HCT116 (cell line): ENCODE measurements around the gene RAPGEF2. TPM values are rescaled to one million over a fixed set of nuclear protein-coding genes. Genes with fewer than 3 reads are reported as not detected.

Experiments
- ATAC-seq: fragments of 200-7000 bp; cut with Tn5 transposase; 2 replicates; pipeline ENCODE4 v1.9.1; 2020; ENCODE audit warnings: mild to moderate bottlenecking, moderate library complexity
- BruUV-seq: library from RNA; stranded (reverse); fragments of 400-500 nt; replicated peaks from 2 replicates; lab custom pipeline; 2021; lab: Mats Ljungman, UMichigan
- CTCF ChIA-PET: fragments of 300-600 bp; sonication (Branson Sonifier 250); formaldehyde crosslinking; loops from one replicate; lab custom pipeline; 2021; ENCODE audit warnings: antibody characterized with exemption; lab: Charles Lee
- POLR2A ChIA-PET: fragments of 300-600, 350-600 bp; sonication (Branson Sonifier 250); formaldehyde crosslinking; loops from one replicate; lab custom pipeline; 2021; ENCODE audit warnings: antibody characterized with exemption; lab: Charles Lee
- RAD21 ChIA-PET, 2 experiments: fragments of 300-600 bp; sonication (Branson Sonifier 250); formaldehyde crosslinking; loops; one replicate each; lab custom pipeline; 2023; ENCODE audit warnings: low total read pairs in 2 of 2; ENCODE audit not compliant: uncharacterized antibody in 2 of 2, unreplicated experiment in 2 of 2, low non-redundant PET in 1 of 2; lab: Charles Lee
- DNase-seq: peaks from one replicate; pipeline ENCODE4 v3.0.0-alpha.2; 2010; ENCODE audit warnings: low read depth, low spot score
- H2AFZ ChIP-seq: fragments of 200-600 bp; shearing (Covaris generic), sonication (generic); 2 replicates; pipeline ENCODE4 v1.6.1; 2017; ENCODE audit warnings: low read depth, mixed run types, mixed read lengths, antibody characterized with exemption, low read length; ENCODE audit not compliant: poor library complexity, severe bottlenecking
- H3K27ac ChIP-seq: 2 replicates; pipeline ENCODE4 v1.5.1; 2012; ENCODE audit warnings: low read depth, low read length
- H3K27me3 ChIP-seq: fragments of 200-600 bp; sonication (generic); 2 replicates; pipeline ENCODE4 v1.6.1; 2016; ENCODE audit warnings: mixed run types, low read length, mixed read lengths; ENCODE audit not compliant: insufficient read depth
- H3K36me3 ChIP-seq, 2 experiments: fragments of 200-500 bp in 1 of 2; fragments of 200-600 bp in 1 of 2; sonication (Bioruptor generic) in 1 of 2; sonication (generic) in 1 of 2; 2 replicates each; pipeline versions ENCODE4 v1.5.1 to v1.6.1; 2014 to 2016; ENCODE audit warnings: low read length in 2 of 2, inconsistent platforms in 1 of 2, mixed read lengths in 1 of 2, mixed run types in 1 of 2; ENCODE audit not compliant: insufficient read depth in 2 of 2, control insufficient read depth in 1 of 2
- H3K4me1 ChIP-seq, 2 experiments: fragments of 200-600 bp in 1 of 2; sonication (generic) in 1 of 2; 2 replicates each; pipeline versions ENCODE4 v1.5.1 to v1.6.1; 2012 to 2017; ENCODE audit warnings: low read length in 2 of 2, inconsistent platforms in 1 of 2, mild to moderate bottlenecking in 1 of 2, mixed read lengths in 1 of 2, mixed run types in 1 of 2, moderate library complexity in 1 of 2; ENCODE audit not compliant: insufficient read depth in 2 of 2, control insufficient read depth in 1 of 2
- H3K4me2 ChIP-seq: fragments of 200-600 bp; sonication (generic); 2 replicates; pipeline ENCODE4 v1.6.1; 2017; ENCODE audit warnings: mixed run types, low read length, mixed read lengths
- H3K4me3 ChIP-seq, 2 experiments: fragments of 200-600 bp in 1 of 2; sonication (generic) in 1 of 2; replicated peaks in 1 of 2; 2 replicates each; pipeline ENCODE4 v1.5.1; 2011 to 2016; ENCODE audit warnings: low read length in 2 of 2, control low read depth in 1 of 2, low read depth in 1 of 2, mild to moderate bottlenecking in 1 of 2, mixed read lengths in 1 of 2, mixed run types in 1 of 2
- H3K79me2 ChIP-seq: fragments of 200-600 bp; sonication (generic); 2 replicates; pipeline ENCODE4 v1.6.1; 2017; ENCODE audit warnings: mild to moderate bottlenecking, mixed run types, low read length, moderate library complexity, mixed read lengths; ENCODE audit not compliant: insufficient read depth
- H3K9ac ChIP-seq: fragments of 200-600 bp; sonication (generic); 2 replicates; pipeline ENCODE4 v1.6.1; 2016; ENCODE audit warnings: low read length, mixed read lengths
- H3K9me2 ChIP-seq: fragments of 200-600 bp; sonication (generic), shearing (Covaris generic); 2 replicates; pipeline ENCODE4 v1.6.1; 2017; ENCODE audit warnings: mixed run types, mild to moderate bottlenecking, moderate library complexity; ENCODE audit not compliant: insufficient read depth
- H3K9me3 ChIP-seq, 2 experiments: fragments of 200-500 bp in 1 of 2; fragments of 200-600 bp in 1 of 2; sonication (Bioruptor generic) in 1 of 2; sonication (generic) in 1 of 2; 2 replicates each; pipeline ENCODE4 v1.6.1; 2014 to 2017; ENCODE audit warnings: low read length in 2 of 2, mixed read lengths in 2 of 2, inconsistent platforms in 1 of 2, low read depth in 1 of 2, mild to moderate bottlenecking in 1 of 2, mixed run types in 1 of 2, moderate library complexity in 1 of 2; ENCODE audit not compliant: control insufficient read depth in 1 of 2, insufficient read depth in 1 of 2
- H4K20me1 ChIP-seq: fragments of 200-600 bp; sonication (generic), shearing (Covaris generic); 2 replicates; pipeline ENCODE4 v1.6.1; 2017; ENCODE audit warnings: mixed run types, mild to moderate bottlenecking, moderate library complexity; ENCODE audit not compliant: insufficient read depth
- CEBPB ChIP-seq: IDR thresholded peaks from 2 replicates; pipeline ENCODE4 v1.6.1; 2012; ENCODE audit warnings: low read depth
- CTCF ChIP-seq, 3 experiments: fragments of 200-600 bp in 1 of 3; sonication (generic) in 1 of 3; IDR thresholded peaks in 2 of 3; conservative IDR thresholded peaks in 1 of 3; 2 replicates each; pipeline ENCODE4 v1.5.1; 2012 to 2017; ENCODE audit warnings: low read depth in 2 of 3, low read length in 2 of 3, antibody characterized with exemption in 1 of 3, borderline replicate concordance in 1 of 3, control low read depth in 1 of 3, mild to moderate bottlenecking in 1 of 3, mixed read lengths in 1 of 3, mixed run types in 1 of 3, moderate library complexity in 1 of 3; ENCODE audit not compliant: insufficient read depth in 1 of 3
- EZH2phosphoT487 ChIP-seq: fragments of 200-600 bp; IDR thresholded peaks from 2 replicates; pipeline ENCODE4 v1.6.1; 2018; ENCODE audit warnings: antibody characterized with exemption, borderline replicate concordance
- MAX ChIP-seq: IDR thresholded peaks from 2 replicates; pipeline ENCODE4 v1.6.1; 2012
- RAD21 ChIP-seq: IDR thresholded peaks from 2 replicates; pipeline ENCODE4 v1.6.1; 2012; ENCODE audit warnings: low read depth, mild to moderate bottlenecking
- YY1 ChIP-seq: IDR thresholded peaks from 2 replicates; pipeline ENCODE4 v1.6.1; 2011; ENCODE audit warnings: low read length, low read depth, moderate library complexity, mild to moderate bottlenecking; ENCODE audit not compliant: insufficient replicate concordance; ENCODE audit errors: extremely low read depth
- ZNF274 ChIP-seq: fragments of 200-500 bp; sonication (Bioruptor generic); IDR thresholded peaks from 2 replicates; pipeline ENCODE4 v1.6.1; 2014; ENCODE audit warnings: mild to moderate bottlenecking, low read depth, low read length, inconsistent platforms
- intact Hi-C: fragments of 100-400 bp; cut with micrococcal nuclease; formaldehyde crosslinking; loops from 2 replicates; pipeline ENCODE4 v1.10.0; 2022
- total RNA-seq: library from RNA; stranded (reverse); gene quantifications from one replicate; pipeline ENCODE4 v1.2.1, GENCODE V29; 2021; ENCODE audit not compliant: unreplicated experiment

RAPGEF2 gene
- total RNA-seq, 1 experiment from 2014 or later: 21.2 TPM

GRCh38 chr4:159292137-159292896, 189.4 kb downstream of the RAPGEF2 start:
- no peak overlapping the region for H3K27ac ChIP-seq
- intact Hi-C loops: no loop called here
- BruUV-seq: no TSS peak
- H3K79me2 ChIP-seq: no peaks in the 10 kb centered on the region
- no peaks in the 10 kb centered on the region for H4K20me1 ChIP-seq
- POLR2A ChIA-PET: no interaction called here
- TF ChIP-seq CTCF (IDR thresholded peaks at IDR 0.05 in 2 of 3, conservative IDR thresholded peaks at IDR 0.05 in 1 of 3; ENCODE audit: borderline replicate concordance in 1 of 3, insufficient read depth in 1 of 3, low read depth in 2 of 3, low read length in 2 of 3) (0 out of 6 replicates have a peak, but pooled peaks of 1 of the 3 experiments have one; percentile 13), ZNF274 (no peak), RAD21 (0 out of 2 replicates have a peak, but pooled peaks have one; percentile 3)
- TF ChIP-seq, all 23 proteins: peak for 2
- Histone ChIP-seq H3K9me3 (no peaks in the 10 kb centered on the region), H3K4me1 (peaks cover 0 to 11% of the 10 kb centered on the region in 2 experiments; a peak in 2 of 4 replicates), H2AFZ (no peak overlapping the region), H3K4me2 (no peak overlapping the region), H3K9ac (no peak overlapping the region), H3K9me2 (no peaks in the 10 kb centered on the region), H3K4me3 (no peak overlapping the region), H3K27me3 (no peaks in the 10 kb centered on the region), H3K36me3 (no peaks in the 10 kb centered on the region)
- ATAC-seq: peak; percentile 54
- no peak for DNase-seq
- ChIA-PET CTCF (no interaction called here), RAD21 (no interaction called here)

GRCh38 chr4:159293811-159294515, 191.1 kb downstream of the RAPGEF2 start:
- Histone ChIP-seq H3K27me3 (no peaks in the 10 kb centered on the region), H3K4me1 (peaks cover 0 to 11% of the 10 kb centered on the region in 2 experiments; a peak in 2 of 4 replicates), H3K9me3 (no peaks in the 10 kb centered on the region), H3K4me3 (no peak overlapping the region)
- BruUV-seq: no TSS peak
- no peak for TF ChIP-seq YY1
- no peak for TF ChIP-seq EZH2phosphoT487
- no peak for TF ChIP-seq MAX
- no peak for TF ChIP-seq ZNF274
- TF ChIP-seq CEBPB: no peak
- TF ChIP-seq, all 23 proteins: peak for 0
- POLR2A ChIA-PET: no interaction called here
- no peak overlapping the region for H3K27ac ChIP-seq
- no peaks in the 10 kb centered on the region for H4K20me1 ChIP-seq
- no peak for ATAC-seq
- H3K9me2 ChIP-seq: no peaks in the 10 kb centered on the region
- no peak overlapping the region for H3K9ac ChIP-seq
- no peak overlapping the region for H2AFZ ChIP-seq
- no peaks in the 10 kb centered on the region for H3K79me2 ChIP-seq
- DNase-seq: no peak
- CTCF ChIA-PET: no interaction called here
- no peaks in the 10 kb centered on the region for H3K36me3 ChIP-seq
- RAD21 ChIA-PET: no interaction called here
- intact Hi-C loops: no loop called here
- H3K4me2 ChIP-seq: no peak overlapping the region
